ENCODE data around the gene DNAJA4. TPM values are rescaled to one million over a fixed set of nuclear protein-coding genes. Genes with fewer than 3 reads are reported as not detected.

Gene DNAJA4
- total and polyA plus RNA-seq, 9 of the 15 experiments (the other 6 are each of a cell fraction or from before 2014, with no cell fraction given): 0.11 to 1.0 (median 0.16) TPM; not detected in 4

DNA sequence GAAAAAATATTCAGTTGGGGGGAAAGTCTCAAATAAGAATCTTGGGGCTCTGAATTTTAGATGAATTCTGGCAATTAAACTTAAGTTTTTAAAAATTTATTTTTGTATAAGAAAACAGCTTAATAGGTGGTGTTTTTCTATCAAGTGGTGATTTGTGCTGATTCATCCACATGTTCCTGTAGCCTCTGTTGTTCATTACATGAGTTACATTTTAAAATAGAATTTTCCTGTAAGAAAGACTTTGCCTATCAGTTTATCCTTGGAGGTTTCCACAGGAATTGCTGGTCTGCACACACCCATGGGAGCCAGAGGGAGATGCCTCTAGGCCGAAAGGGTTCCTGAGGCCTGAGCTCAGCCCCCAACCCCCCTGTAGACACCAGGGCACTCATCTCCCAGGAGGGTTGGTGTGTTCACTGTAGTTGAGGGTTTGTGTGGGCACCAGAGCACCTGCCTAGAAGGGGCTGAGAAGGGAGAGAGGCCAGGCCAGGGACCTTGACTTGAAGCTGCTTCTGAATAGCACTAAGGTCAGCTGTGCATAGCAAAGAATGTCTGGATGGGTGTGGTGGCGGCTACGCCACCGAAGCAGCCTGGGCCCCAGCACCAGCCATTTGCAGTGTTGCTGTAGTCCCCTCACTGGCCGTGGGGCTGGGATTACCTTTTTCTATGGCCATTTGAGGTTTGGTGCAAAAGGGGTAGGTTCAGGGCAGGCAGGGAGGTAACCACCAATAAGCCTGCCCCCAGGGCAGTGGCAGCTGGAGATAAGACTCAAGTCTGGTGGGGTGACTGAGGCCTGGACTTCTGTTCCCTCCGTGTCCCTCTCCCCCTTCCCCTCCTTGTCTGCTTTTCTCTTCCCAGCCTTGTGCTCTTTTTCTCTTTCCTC lies 11.9 kb downstream of the DNAJA4 start (continued):
- peak; percentile 77 for TF ChIP-seq TCF3 (CRISPR knock-in tag; IDR thresholded peaks at IDR 0.05)
- TF ChIP-seq KHSRP (IDR thresholded peaks at IDR 0.05): no peak
- 0 out of 2 replicates have a peak, but pooled peaks have one; percentile 22 for TF ChIP-seq ZNF696 (CRISPR knock-in tag; conservative IDR thresholded peaks at IDR 0.05)
- TF ChIP-seq, protein P1, sequence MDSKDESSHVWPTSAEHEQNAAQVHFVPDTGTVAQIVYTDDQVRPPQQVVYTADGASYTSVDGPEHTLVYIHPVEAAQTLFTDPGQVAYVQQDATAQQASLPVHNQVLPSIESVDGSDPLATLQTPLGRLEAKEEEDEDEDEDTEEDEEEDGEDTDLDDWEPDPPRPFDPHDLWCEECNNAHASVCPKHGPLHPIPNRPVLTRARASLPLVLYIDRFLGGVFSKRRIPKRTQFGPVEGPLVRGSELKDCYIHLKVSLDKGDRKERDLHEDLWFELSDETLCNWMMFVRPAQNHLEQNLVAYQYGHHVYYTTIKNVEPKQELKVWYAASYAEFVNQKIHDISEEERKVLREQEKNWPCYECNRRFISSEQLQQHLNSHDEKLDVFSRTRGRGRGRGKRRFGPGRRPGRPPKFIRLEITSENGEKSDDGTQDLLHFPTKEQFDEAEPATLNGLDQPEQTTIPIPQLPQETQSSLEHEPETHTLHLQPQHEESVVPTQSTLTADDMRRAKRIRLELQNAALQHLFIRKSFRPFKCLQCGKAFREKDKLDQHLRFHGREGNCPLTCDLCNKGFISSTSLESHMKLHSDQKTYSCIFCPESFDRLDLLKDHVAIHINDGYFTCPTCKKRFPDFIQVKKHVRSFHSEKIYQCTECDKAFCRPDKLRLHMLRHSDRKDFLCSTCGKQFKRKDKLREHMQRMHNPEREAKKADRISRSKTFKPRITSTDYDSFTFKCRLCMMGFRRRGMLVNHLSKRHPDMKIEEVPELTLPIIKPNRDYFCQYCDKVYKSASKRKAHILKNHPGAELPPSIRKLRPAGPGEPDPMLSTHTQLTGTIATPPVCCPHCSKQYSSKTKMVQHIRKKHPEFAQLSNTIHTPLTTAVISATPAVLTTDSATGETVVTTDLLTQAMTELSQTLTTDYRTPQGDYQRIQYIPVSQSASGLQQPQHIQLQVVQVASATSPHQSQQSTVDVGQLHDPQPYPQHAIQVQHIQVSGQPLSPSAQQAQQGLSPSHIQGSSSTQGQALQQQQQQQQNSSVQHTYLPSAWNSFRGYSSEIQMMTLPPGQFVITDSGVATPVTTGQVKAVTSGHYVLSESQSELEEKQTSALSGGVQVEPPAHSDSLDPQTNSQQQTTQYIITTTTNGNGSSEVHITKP (IDR thresholded peaks at IDR 0.05; ENCODE audit: partially characterized antibody): no peak
- TF ChIP-seq CEBPB (tag; IDR thresholded peaks at IDR 0.05): no peak
- peak in 1 of 2 experiments; percentile 20 for TF ChIP-seq AFF1 (IDR thresholded peaks at IDR 0.05; ENCODE audit: low read depth in 1 of 2, partially characterized antibody in 2 of 2)
- no peak for TF ChIP-seq ZNF408 (CRISPR knock-in tag; IDR thresholded peaks at IDR 0.05; ENCODE audit: low read depth)
- peak; percentile 36; the same call in 1 of the 2 replicates for TF ChIP-seq ZNF589 (CRISPR knock-in tag; IDR thresholded peaks at IDR 0.05; ENCODE audit: low read depth)
- peak; percentile 84 for TF ChIP-seq C11orf30 (IDR thresholded peaks at IDR 0.05; ENCODE audit: low read depth)
- TF ChIP-seq ZNF133 (CRISPR knock-in tag; IDR thresholded peaks at IDR 0.05): no peak
- no peak for TF ChIP-seq ZNF75A (CRISPR knock-in tag; IDR thresholded peaks at IDR 0.05)
- TF ChIP-seq MYNN (IDR thresholded peaks at IDR 0.05): peak; percentile 68; the same call in 1 of the 2 replicates
- no peak for TF ChIP-seq MYNN (CRISPR knock-in tag; IDR thresholded peaks at IDR 0.05)
- TF ChIP-seq KAT8 (IDR thresholded peaks at IDR 0.05; ENCODE audit: low read depth): no peak
- peak; percentile 41; the same call in 1 of the 2 replicates for TF ChIP-seq CC2D1A (IDR thresholded peaks at IDR 0.05)
- TF ChIP-seq NFIC (IDR thresholded peaks at IDR 0.05): no peak
- TF ChIP-seq NCOR1 (IDR thresholded peaks at IDR 0.05): peak; percentile 72
- TF ChIP-seq PHF21A (IDR thresholded peaks at IDR 0.05; ENCODE audit: borderline replicate concordance, low read depth): no peak
- TF ChIP-seq MEIS2 (IDR thresholded peaks at IDR 0.05; ENCODE audit: partially characterized antibody): no peak
- no peak for TF ChIP-seq ZNF444 (CRISPR knock-in tag; IDR thresholded peaks at IDR 0.05)
- TF ChIP-seq, protein P2, sequence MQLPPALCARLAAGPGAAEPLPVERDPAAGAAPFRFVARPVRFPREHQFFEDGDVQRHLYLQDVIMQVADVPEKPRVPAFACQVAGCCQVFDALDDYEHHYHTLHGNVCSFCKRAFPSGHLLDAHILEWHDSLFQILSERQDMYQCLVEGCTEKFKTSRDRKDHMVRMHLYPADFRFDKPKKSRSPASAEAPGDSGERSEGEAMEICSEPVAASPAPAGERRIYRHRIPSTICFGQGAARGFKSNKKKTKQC (CRISPR knock-in tag; IDR thresholded peaks at IDR 0.05): no peak
- no peak for TF ChIP-seq ZNF77 (CRISPR knock-in tag; IDR thresholded peaks at IDR 0.05)
- 0 out of 2 replicates have a peak, but pooled peaks have one; percentile 34 for TF ChIP-seq HDAC2 (IDR thresholded peaks at IDR 0.05)

Data from K562 (cell line).